GM12875 (cell line): ENCODE results near the gene PAIP1.

Experiments
- H3K4me3 ChIP-seq: one replicate; pipeline ENCODE4 v1.5.1; 2011; ENCODE audit warnings: low read depth, low read length, control low read depth
- CTCF ChIP-seq: IDR thresholded peaks from 2 replicates; pipeline ENCODE4 v1.5.1; 2011; ENCODE audit warnings: low read depth, mild to moderate bottlenecking, control low read depth, inconsistent platforms, low read length, moderate library complexity, borderline replicate concordance; ENCODE audit not compliant: insufficient read depth

The PAIP1 gene

DNA sequence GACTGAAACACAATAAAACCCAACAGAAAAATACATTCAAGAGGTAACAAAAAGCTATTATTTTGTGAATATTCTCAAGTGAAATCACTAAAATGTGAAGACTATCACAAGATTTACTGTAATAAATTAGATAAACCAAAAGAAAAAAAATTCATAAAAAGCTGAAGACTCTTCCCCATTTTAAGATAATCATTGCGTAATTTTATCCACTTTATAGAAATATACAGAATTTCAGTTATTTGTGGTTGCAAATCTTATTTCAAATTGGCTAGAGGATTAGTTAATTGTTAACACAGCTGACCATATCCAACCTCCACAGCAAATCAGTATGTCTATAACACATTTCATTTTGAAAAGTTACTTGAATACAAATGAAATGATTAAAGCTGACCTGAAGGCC lies 65.6 kb downstream of the PAIP1 start:
- H3K4me3 ChIP-seq = no peak overlapping the region
- no peak for TF ChIP-seq CTCF

- H3K4me3 ChIP-seq = no peak overlapping the region
- TF ChIP-seq CTCF = no peak
Measured at GRCh38 chr5:43486353-43486752, 70.5 kb downstream of the PAIP1 start.

DNA sequence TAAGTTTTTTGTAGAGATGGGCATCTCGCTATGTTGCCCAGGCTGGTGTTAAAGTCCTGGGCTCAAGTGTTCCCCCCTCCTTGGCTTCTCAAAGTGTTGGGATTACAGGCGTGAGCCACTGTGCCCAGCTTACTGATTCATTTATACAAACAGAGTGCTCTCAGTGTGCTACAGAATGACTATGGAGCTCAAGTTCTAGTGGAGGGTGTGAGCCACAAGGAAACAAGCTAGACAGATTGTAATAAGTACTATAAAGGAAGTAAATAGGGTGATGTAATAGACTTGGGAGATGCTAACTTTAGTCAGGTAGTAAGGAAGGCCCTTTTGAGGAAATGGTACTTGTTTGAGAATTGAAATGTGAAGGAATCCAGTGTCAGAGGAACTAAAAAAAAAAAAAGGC lies 71.5 kb downstream of the PAIP1 start:
- no peak overlapping the region for H3K4me3 ChIP-seq

DNA sequence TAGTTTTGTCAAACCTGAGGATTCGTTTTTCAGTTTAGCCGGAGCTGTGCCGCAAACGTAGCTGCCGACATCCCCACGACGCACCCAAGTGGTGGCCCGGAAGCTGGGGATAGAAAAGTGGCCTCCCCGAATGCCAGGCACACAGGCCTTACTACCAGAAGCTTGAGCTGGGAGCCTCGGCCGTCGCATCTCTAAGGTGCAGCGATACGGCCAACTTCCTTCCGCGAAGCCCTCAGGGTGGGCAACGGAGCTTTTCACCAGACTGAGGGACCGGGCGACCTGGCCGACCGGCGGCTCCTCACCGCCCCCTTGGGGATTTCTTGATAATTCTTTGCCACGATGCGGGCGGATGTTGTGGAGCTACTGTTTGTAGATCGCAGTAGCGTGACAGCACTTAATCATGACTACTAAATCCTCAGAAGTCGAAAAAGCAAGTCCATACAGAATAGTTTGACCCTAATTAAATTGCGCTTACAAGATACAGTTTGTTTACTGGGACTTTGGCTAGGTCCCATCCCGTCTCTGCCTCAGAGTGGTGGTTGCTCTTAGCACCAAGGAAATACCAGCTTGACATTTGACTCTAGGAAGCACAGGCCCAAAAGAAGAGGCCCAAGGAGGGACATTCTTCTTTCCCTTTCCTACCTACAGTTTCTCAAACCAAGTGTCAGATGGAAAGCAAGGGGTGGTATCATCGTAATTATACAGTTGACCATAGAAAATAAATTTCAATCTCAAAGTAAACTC lies 72.6 kb downstream of the PAIP1 start:
- TF ChIP-seq CTCF = peak; percentile 70
- peak overlapping the region; percentile 94 for H3K4me3 ChIP-seq

More for the DNA sequence above, 71.5 kb downstream of the PAIP1 start:
- no peak for TF ChIP-seq CTCF

- no peak for TF ChIP-seq CTCF
- H3K4me3 ChIP-seq = peak within 1 kb of the TSS; percentile 94
Measured at GRCh38 chr5:43483298-43484105, 73.4 kb downstream of the PAIP1 start, which contains the start of gene TMEM267. TSS of gene TMEM267 (minus strand) at chr5:43483865. CDS start at chr5:43453969, 29,896 bp downstream.

- no peak for TF ChIP-seq CTCF
- H3K4me3 ChIP-seq = peak overlapping the region; percentile 94
Measured at GRCh38 chr5:43482490-43483297, 74.2 kb downstream of the PAIP1 start.
